MM.1S (cell line): ENCODE data around the gene SPANXA2.

Source experiments
- EZH2 ChIP-seq: fragments of 300-600 bp; sonication (generic); optimal IDR thresholded peaks from 2 replicates; pipeline ENCODE3; 2017; ENCODE audit warnings: low read depth, mild to moderate bottlenecking, antibody characterized with exemption, low read length, mixed read lengths
- EZH2phosphoT487 ChIP-seq: fragments of 300-600 bp; sonication (generic); IDR thresholded peaks from 2 replicates; pipeline ENCODE4 v1.6.1; 2018; ENCODE audit warnings: antibody characterized with exemption, low read length
- TF ChIP-seq, protein P1 (sequence below): fragments of 300-600 bp; sonication (generic); IDR thresholded peaks from 2 replicates; pipeline ENCODE4 v1.5.1; 2016; ENCODE audit warnings: antibody characterized with exemption, low read length, mixed read lengths

DNA sequence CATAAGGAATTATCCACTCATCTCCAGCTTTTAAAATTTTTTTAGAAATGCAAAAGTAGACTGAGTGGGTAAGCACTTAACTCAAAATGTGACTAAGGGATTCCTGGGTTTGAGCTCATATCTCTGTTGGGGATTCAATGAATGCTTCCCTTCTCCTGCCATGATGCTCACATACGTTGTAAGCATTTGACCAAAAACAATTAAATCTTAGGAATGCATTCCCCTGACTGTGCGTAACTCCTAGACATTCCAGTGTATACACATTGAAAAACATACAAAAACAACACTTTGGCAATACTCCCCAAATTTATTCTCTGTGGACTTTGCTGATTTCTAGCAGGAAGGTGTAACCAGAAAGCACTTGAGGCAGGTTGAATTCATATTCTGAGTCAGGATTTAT lies 29.8 kb downstream of the SPANXA2 start:
- TF ChIP-seq, protein P1, sequence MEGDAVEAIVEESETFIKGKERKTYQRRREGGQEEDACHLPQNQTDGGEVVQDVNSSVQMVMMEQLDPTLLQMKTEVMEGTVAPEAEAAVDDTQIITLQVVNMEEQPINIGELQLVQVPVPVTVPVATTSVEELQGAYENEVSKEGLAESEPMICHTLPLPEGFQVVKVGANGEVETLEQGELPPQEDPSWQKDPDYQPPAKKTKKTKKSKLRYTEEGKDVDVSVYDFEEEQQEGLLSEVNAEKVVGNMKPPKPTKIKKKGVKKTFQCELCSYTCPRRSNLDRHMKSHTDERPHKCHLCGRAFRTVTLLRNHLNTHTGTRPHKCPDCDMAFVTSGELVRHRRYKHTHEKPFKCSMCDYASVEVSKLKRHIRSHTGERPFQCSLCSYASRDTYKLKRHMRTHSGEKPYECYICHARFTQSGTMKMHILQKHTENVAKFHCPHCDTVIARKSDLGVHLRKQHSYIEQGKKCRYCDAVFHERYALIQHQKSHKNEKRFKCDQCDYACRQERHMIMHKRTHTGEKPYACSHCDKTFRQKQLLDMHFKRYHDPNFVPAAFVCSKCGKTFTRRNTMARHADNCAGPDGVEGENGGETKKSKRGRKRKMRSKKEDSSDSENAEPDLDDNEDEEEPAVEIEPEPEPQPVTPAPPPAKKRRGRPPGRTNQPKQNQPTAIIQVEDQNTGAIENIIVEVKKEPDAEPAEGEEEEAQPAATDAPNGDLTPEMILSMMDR = no peak
- TF ChIP-seq EZH2 = no peak
- no peak for TF ChIP-seq EZH2phosphoT487
